SJSA1 (cell line): ENCODE data around the gene ZSCAN25. TPM values are rescaled to one million over a fixed set of nuclear protein-coding genes. Genes with fewer than 3 reads are reported as not detected.
"Not testable (repeated sequence)": the region's sequence is repeated elsewhere in the genome, so short reads cannot be mapped to it uniquely, and the experiment has no call there.

Experiments used
- DNase-seq, 2 experiments: peaks; one replicate each; pipeline ENCODE4 v3.0.0-alpha.2; 2015 to 2020; ENCODE audit warnings: low spot score in 2 of 2, low read depth in 1 of 2
- H3K27ac ChIP-seq: fragments of 250-450 bp; sonication (Bioruptor Pico); 2 replicates; pipeline ENCODE4 v1.5.1; 2020; ENCODE audit warnings: mild to moderate bottlenecking, moderate library complexity
- H3K27me3 ChIP-seq: fragments of 250-450 bp; sonication (Bioruptor Pico); replicated peaks from 2 replicates; pipeline ENCODE4 v1.5.1; 2020; ENCODE audit warnings: mild to moderate bottlenecking, moderate library complexity
- H3K36me3 ChIP-seq: fragments of 250-450 bp; sonication (Bioruptor Pico); 2 replicates; pipeline ENCODE4 v1.5.1; 2020; ENCODE audit warnings: mild to moderate bottlenecking
- H3K4me1 ChIP-seq: fragments of 250-450 bp; sonication (Bioruptor Pico); replicated peaks from 2 replicates; pipeline ENCODE4 v1.6.1; 2021; ENCODE audit warnings: mild to moderate bottlenecking
- H3K4me3 ChIP-seq: fragments of 250-450 bp; sonication (Bioruptor Pico); 2 replicates; pipeline ENCODE4 v1.5.1; 2020; ENCODE audit warnings: mild to moderate bottlenecking
- H3K9me3 ChIP-seq: fragments of 250-450 bp; sonication (Bioruptor Pico); replicated peaks from 2 replicates; pipeline ENCODE4 v1.5.1; 2020; ENCODE audit warnings: mild to moderate bottlenecking
- total RNA-seq: library from RNA; depleted of rRNA; stranded (reverse); fragments of >200 nt; shearing (Covaris generic); gene quantifications from 2 replicates; pipeline ENCODE4 v1.2.3, GENCODE V29; 2014; rRNA removed

Gene ZSCAN25
- total RNA-seq = 26.9 and 28.3 TPM in 2 replicates

GRCh38 chr7:99616359-99617191 is at the start of gene ZSCAN25:
TSS of gene ZSCAN25 (plus strand) at chr7:99616946. CDS start at chr7:99619607, 2,661 bp downstream.
- Histone ChIP-seq H3K9me3 (no peaks in the 10 kb centered on the region), H3K36me3 (peaks cover 30% of the 10 kb centered on the region), H3K4me1 (peaks cover 51% of the 10 kb centered on the region), H3K27me3 (no peaks in the 10 kb centered on the region), H3K27ac (peak within 1 kb of the TSS; percentile 78), H3K4me3 (peak within 1 kb of the TSS; percentile 78)
- DNase-seq = peak; percentile 89 to 91

- H3K4me1 ChIP-seq = peaks cover 19% of the 10 kb centered on the region
- not testable (repeated sequence) for H3K9me3 ChIP-seq, H3K4me3 ChIP-seq, H3K27ac ChIP-seq, DNase-seq, H3K27me3 ChIP-seq
- peaks cover 97% of the 10 kb centered on the region for H3K36me3 ChIP-seq
Observed at GRCh38 chr7:99568770-99569169, 48.0 kb upstream of the ZSCAN25 start.

GRCh38 chr7:99571768-99572167 is 45.0 kb upstream of the ZSCAN25 start:
- H3K27me3 ChIP-seq = no peaks in the 10 kb centered on the region
- no peak for DNase-seq
- H3K4me3 ChIP-seq = no peak overlapping the region
- H3K36me3 ChIP-seq = peaks cover 94% of the 10 kb centered on the region
- peaks cover 16% of the 10 kb centered on the region for H3K4me1 ChIP-seq
- no peaks in the 10 kb centered on the region for H3K9me3 ChIP-seq
- H3K27ac ChIP-seq = no peak overlapping the region

GRCh38 chr7:99573257-99573656 is 43.5 kb upstream of the ZSCAN25 start:
- peaks cover 83% of the 10 kb centered on the region for H3K36me3 ChIP-seq
- H3K9me3 ChIP-seq = no peaks in the 10 kb centered on the region
- no peak overlapping the region for H3K4me3 ChIP-seq
- no peak overlapping the region for H3K27ac ChIP-seq
- H3K27me3 ChIP-seq = no peaks in the 10 kb centered on the region
- no peak for DNase-seq
- peaks cover 31% of the 10 kb centered on the region for H3K4me1 ChIP-seq

GRCh38 chr7:99576251-99576650 is 40.5 kb upstream of the ZSCAN25 start:
- Histone ChIP-seq H3K4me3 (no peak overlapping the region), H3K27me3 (no peaks in the 10 kb centered on the region), H3K4me1 (peaks cover 56% of the 10 kb centered on the region), H3K9me3 (no peaks in the 10 kb centered on the region), H3K27ac (no peak overlapping the region), H3K36me3 (peaks cover 56% of the 10 kb centered on the region)
- DNase-seq = no peak

GRCh38 chr7:99579281-99579955 is 37.3 kb upstream of the ZSCAN25 start:
- Histone ChIP-seq H3K4me1 (peaks cover 56% of the 10 kb centered on the region), H3K4me3 (no peak overlapping the region; the same call in 1 of the 2 replicates), H3K27me3 (no peaks in the 10 kb centered on the region), H3K9me3 (no peaks in the 10 kb centered on the region), H3K27ac (no peak overlapping the region), H3K36me3 (peaks cover 26% of the 10 kb centered on the region)
- DNase-seq = no peak

- H3K27me3 ChIP-seq = no peaks in the 10 kb centered on the region
- DNase-seq = peak; percentile 44 to 59
- peak overlapping the region; percentile 35 for H3K4me3 ChIP-seq
- peaks cover 18% of the 10 kb centered on the region for H3K36me3 ChIP-seq
- H3K4me1 ChIP-seq = peaks cover 53% of the 10 kb centered on the region
- H3K9me3 ChIP-seq = no peaks in the 10 kb centered on the region
- no peak overlapping the region for H3K27ac ChIP-seq
Observed at GRCh38 chr7:99579956-99580777, 36.6 kb upstream of the ZSCAN25 start.

- DNase-seq, H3K27ac ChIP-seq, H3K9me3 ChIP-seq, H3K27me3 ChIP-seq: not testable (repeated sequence)
- H3K36me3 ChIP-seq = peaks cover 11% of the 10 kb centered on the region
- H3K4me1 ChIP-seq = peaks cover 48% of the 10 kb centered on the region
- peak overlapping the region; percentile 35; the same call in 1 of the 2 replicates for H3K4me3 ChIP-seq
Observed at GRCh38 chr7:99580778-99581332, 35.9 kb upstream of the ZSCAN25 start.

- H3K27me3 ChIP-seq = no peaks in the 10 kb centered on the region; the same call in 1 of the 2 replicates
- no peak for DNase-seq
- no peaks in the 10 kb centered on the region for H3K9me3 ChIP-seq
- H3K27ac ChIP-seq = no peak overlapping the region
- H3K4me1 ChIP-seq = no peaks in the 10 kb centered on the region
- no peak overlapping the region for H3K4me3 ChIP-seq
- no peaks in the 10 kb centered on the region for H3K36me3 ChIP-seq
Observed at GRCh38 chr7:99588868-99589267, 27.9 kb upstream of the ZSCAN25 start.

GRCh38 chr7:99594948-99595745 is 21.6 kb upstream of the ZSCAN25 start:
- no peak for DNase-seq
- no peak overlapping the region for H3K4me3 ChIP-seq
- H3K9me3 ChIP-seq = no peaks in the 10 kb centered on the region
- H3K27me3 ChIP-seq = no peaks in the 10 kb centered on the region; the same call in 1 of the 2 replicates
- no peak overlapping the region for H3K27ac ChIP-seq
- no peaks in the 10 kb centered on the region for H3K4me1 ChIP-seq
- no peaks in the 10 kb centered on the region for H3K36me3 ChIP-seq

- no peak overlapping the region for H3K27ac ChIP-seq
- no peak overlapping the region for H3K4me3 ChIP-seq
- no peaks in the 10 kb centered on the region for H3K36me3 ChIP-seq
- no peaks in the 10 kb centered on the region for H3K4me1 ChIP-seq
- no peaks in the 10 kb centered on the region for H3K9me3 ChIP-seq
- no peaks in the 10 kb centered on the region for H3K27me3 ChIP-seq
- DNase-seq = no peak
Observed at GRCh38 chr7:99596408-99596955, 20.3 kb upstream of the ZSCAN25 start.

- no peak within 1 kb of the TSS for H3K4me3 ChIP-seq
- no peak for DNase-seq
- H3K36me3 ChIP-seq = no peaks in the 10 kb centered on the region
- H3K4me1 ChIP-seq = no peaks in the 10 kb centered on the region
- H3K27me3 ChIP-seq = no peaks in the 10 kb centered on the region
- H3K9me3 ChIP-seq = no peaks in the 10 kb centered on the region
- no peak within 1 kb of the TSS for H3K27ac ChIP-seq
Observed at GRCh38 chr7:99597762-99598501, 18.8 kb upstream of the ZSCAN25 start, which contains the start of gene TMEM225B. TSS of gene TMEM225B (plus strand) at chr7:99598267. CDS start at chr7:99604389, 6,122 bp downstream.
